ENCODE measurements around the gene RRM1. TPM values are rescaled to one million over a fixed set of nuclear protein-coding genes. Genes with fewer than 3 reads are reported as not detected.
A peak's percentile ranks its signal among the peaks of the same experiment; 100 is the strongest.

RRM1 gene
- total RNA-seq, 4 donors from 2014 or later: 69.8 to 137 (median 86.6) TPM

GRCh38 chr11:4092026-4092425, 2.6 kb upstream of the RRM1 start:
- TF ChIP-seq POLR2A (IDR thresholded peaks at IDR 0.05): no peak
- TF ChIP-seq, protein P1, sequence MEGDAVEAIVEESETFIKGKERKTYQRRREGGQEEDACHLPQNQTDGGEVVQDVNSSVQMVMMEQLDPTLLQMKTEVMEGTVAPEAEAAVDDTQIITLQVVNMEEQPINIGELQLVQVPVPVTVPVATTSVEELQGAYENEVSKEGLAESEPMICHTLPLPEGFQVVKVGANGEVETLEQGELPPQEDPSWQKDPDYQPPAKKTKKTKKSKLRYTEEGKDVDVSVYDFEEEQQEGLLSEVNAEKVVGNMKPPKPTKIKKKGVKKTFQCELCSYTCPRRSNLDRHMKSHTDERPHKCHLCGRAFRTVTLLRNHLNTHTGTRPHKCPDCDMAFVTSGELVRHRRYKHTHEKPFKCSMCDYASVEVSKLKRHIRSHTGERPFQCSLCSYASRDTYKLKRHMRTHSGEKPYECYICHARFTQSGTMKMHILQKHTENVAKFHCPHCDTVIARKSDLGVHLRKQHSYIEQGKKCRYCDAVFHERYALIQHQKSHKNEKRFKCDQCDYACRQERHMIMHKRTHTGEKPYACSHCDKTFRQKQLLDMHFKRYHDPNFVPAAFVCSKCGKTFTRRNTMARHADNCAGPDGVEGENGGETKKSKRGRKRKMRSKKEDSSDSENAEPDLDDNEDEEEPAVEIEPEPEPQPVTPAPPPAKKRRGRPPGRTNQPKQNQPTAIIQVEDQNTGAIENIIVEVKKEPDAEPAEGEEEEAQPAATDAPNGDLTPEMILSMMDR (IDR thresholded peaks at IDR 0.05): no peak
- DNase-seq (ENCODE audit: low spot score in 2 of 2): peak in 1 of 2 donors; percentile 60
- WGBS, 2 donors: 22 to 60% methylated on average over 2 of the region's 2 CpGs
- intact Hi-C loops (cut with DNase I; ENCODE audit: low total_unique reads): no loop called here
- no peak overlapping the region for H3K4me3 ChIP-seq (ENCODE audit: low read depth, poor library complexity, severe bottlenecking)

- peak overlapping the region; percentile 46 for H3K4me3 ChIP-seq (ENCODE audit: low read depth, poor library complexity, severe bottlenecking)
- no peak for TF ChIP-seq POLR2A (IDR thresholded peaks at IDR 0.05)
- TF ChIP-seq, protein P1 (IDR thresholded peaks at IDR 0.05): no peak
- 66 to 69% methylated on average over 25 of the region's 25 CpGs for WGBS, 2 donors
- intact Hi-C loops (cut with DNase I; ENCODE audit: low total_unique reads): no loop called here
- peak in 1 of 2 donors; percentile 74 for DNase-seq (ENCODE audit: low spot score in 2 of 2)
Measured at GRCh38 chr11:4093519-4094347, 866 bp upstream of the RRM1 start.

DNA sequence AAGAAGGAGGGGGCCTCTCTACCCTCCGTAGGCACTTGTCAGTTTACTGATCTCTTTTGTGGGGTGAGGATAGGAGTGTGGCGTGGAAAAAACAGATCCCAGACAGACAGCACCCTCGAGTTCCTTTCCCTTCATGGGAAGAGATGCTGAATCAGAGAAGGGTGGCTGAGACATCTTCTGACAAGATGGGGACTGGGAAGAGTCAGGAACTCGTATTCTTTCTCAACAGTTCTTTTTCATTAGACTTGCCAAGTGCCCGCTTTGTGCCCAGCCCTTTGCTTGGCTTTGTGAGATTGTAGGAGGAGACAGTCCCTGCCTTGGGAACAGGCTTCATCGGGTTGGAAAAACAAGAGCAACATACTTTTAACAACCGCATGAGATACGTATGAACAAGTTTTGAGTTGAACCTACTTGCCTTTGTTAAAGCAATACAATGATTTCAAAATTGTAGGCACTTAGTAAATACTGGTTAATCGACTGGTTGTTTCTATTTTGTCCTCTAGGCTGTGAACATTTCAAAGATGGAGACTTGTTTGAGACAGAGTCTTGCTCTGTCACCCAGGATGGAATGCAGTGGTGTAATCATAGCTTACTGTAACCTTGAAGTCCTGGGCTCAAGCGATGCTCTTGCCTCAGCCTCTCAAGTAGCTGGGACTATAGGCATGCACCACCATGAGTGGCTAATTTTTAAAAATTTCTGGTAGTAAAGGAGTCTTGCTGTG, 1.1 kb downstream of the RRM1 start:
- DNase-seq (ENCODE audit: low spot score in 2 of 2): peak in 1 of 2 donors; percentile 80
- TF ChIP-seq POLR2A (IDR thresholded peaks at IDR 0.05): no peak
- TF ChIP-seq, protein P1 (IDR thresholded peaks at IDR 0.05): no peak
- intact Hi-C loops (cut with DNase I; ENCODE audit: low total_unique reads): no loop called here
- H3K4me3 ChIP-seq (ENCODE audit: low read depth, poor library complexity, severe bottlenecking): peak overlapping the region; percentile 46
- 6 to 7% methylated on average over 10 of the region's 10 CpGs for WGBS, 2 donors

GRCh38 chr11:4098026-4098621, 3.5 kb downstream of the RRM1 start:
- no peak for DNase-seq (ENCODE audit: low spot score in 2 of 2)
- TF ChIP-seq, protein P1 (IDR thresholded peaks at IDR 0.05): no peak
- TF ChIP-seq POLR2A (IDR thresholded peaks at IDR 0.05): no peak
- 69 to 75% methylated on average over 4 of the region's 4 CpGs for WGBS, 2 donors
- intact Hi-C loops (cut with DNase I; ENCODE audit: low total_unique reads): no loop called here
- no peak overlapping the region for H3K4me3 ChIP-seq (ENCODE audit: low read depth, poor library complexity, severe bottlenecking)

DNA sequence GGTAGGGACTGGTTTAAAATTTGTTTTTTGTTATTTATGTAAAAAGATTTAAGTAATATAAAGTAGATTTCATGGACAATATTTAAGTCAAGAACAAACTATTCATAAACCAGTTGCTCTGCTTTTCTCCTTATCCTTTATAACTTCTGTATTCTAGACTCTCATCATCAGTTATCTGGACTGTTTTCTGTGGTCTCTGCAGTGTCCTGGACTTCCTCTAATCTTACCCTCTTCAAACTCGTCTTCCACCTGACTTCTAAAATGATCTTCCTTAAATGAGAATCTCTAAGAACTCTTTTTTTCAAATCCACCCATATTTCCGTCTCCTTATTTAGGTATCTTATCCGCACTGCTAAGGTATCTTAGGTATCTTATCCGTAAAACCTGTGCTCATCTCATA, 8.1 kb downstream of the RRM1 start:
- intact Hi-C loops (cut with DNase I; ENCODE audit: low total_unique reads): no loop called here
- DNase-seq (ENCODE audit: low spot score in 2 of 2): no peak
- no peak overlapping the region for H3K4me3 ChIP-seq (ENCODE audit: low read depth, poor library complexity, severe bottlenecking)
- no peak for TF ChIP-seq POLR2A (IDR thresholded peaks at IDR 0.05)
- TF ChIP-seq, protein P1 (IDR thresholded peaks at IDR 0.05): no peak
- 90 to 93% methylated on average over 4 of the region's 4 CpGs for WGBS, 2 donors
